Measurements from ENCODE around the gene AHCYL1. TPM values are rescaled to one million over a fixed set of nuclear protein-coding genes. Genes with fewer than 3 reads are reported as not detected.

The AHCYL1 gene
- total and polyA plus RNA-seq, 2 donors (not counting 3 experiments of a cell fraction or from before 2014, with no cell fraction given), result 49.2 to 74.2 TPM

- H3K4me3 ChIP-seq (replicated peaks in 1 of 3; ENCODE audit: insufficient read depth in 1 of 3, low read depth in 1 of 3, low read length in 3 of 3), result no peak overlapping the region
- no peak overlapping the region for H3K9ac ChIP-seq (replicated peaks; ENCODE audit: extremely low read depth, insufficient read depth, low read length)
- no peaks in the 10 kb centered on the region for H3K9me1 ChIP-seq (replicated peaks; ENCODE audit: control insufficient read depth, extremely low read depth, insufficient read depth, low read length)
- ChIA-PET CTCF (interaction anchor here (1.5 kb wide), 1 partner anchor 350 kb away, joined by 4 read pairs; no protein-coding TSS in a partner anchor), POLR2A (no interaction called here)
- H3K79me2 ChIP-seq (ENCODE audit: control insufficient read depth, insufficient read depth, low read length), result peaks cover 81% of the 10 kb centered on the region
- peaks cover 0 to 2% of the 10 kb centered on the region in 2 experiments for H3K36me3 ChIP-seq (ENCODE audit: control insufficient read depth in 2 of 2, extremely low read depth in 1 of 2, insufficient read depth in 2 of 2, low read length in 2 of 2)
- dilution Hi-C loops (cut with MboI; ENCODE audit: extremely low pct_ligation_motif_present, low sequenced_read_pairs), result no loop called here
- no peaks in the 10 kb centered on the region for H3K9me3 ChIP-seq (replicated peaks; ENCODE audit: control insufficient read depth, insufficient read depth, low read length)
- no peaks in the 10 kb centered on the region for H3K27me3 ChIP-seq (ENCODE audit: control insufficient read depth in 2 of 2, insufficient read depth in 2 of 2, low read length in 2 of 2)
- intact Hi-C loops (cut with micrococcal nuclease), result no loop called here
- no peak overlapping the region for H2AFZ ChIP-seq (ENCODE audit: low read depth, low read length)
- peaks cover 17% of the 10 kb centered on the region for H3K4me1 ChIP-seq (ENCODE audit: control insufficient read depth, extremely low read depth, insufficient read depth, low read length)
- H4K20me1 ChIP-seq (replicated peaks; ENCODE audit: control insufficient read depth, extremely low read depth, insufficient read depth, low read length), result no peaks in the 10 kb centered on the region
- BruUV-seq (replicated peaks), result no TSS peak
- H3K4me2 ChIP-seq (ENCODE audit: insufficient read depth, low read length), result no peak overlapping the region
- TF ChIP-seq EZH2 (IDR thresholded peaks at IDR 0.05; ENCODE audit: borderline replicate concordance, low read depth, low read length, severe bottlenecking) (no peak), MAX (IDR thresholded peaks at IDR 0.05; ENCODE audit: insufficient read depth, insufficient read length) (no peak), POLR2AphosphoS5 (IDR thresholded peaks at IDR 0.05; ENCODE audit: insufficient read depth, low read depth, low read length) (no peak), MYC (IDR thresholded peaks at IDR 0.05; ENCODE audit: low read depth, low read length) (no peak), JUN (IDR thresholded peaks at IDR 0.05; ENCODE audit: borderline replicate concordance, insufficient read depth, insufficient read length, low read depth) (no peak), POLR2A (IDR thresholded peaks at IDR 0.05; ENCODE audit: low read depth, low read length) (no peak), CTCF (IDR thresholded peaks at IDR 0.05; ENCODE audit: extremely low read depth in 1 of 2, insufficient read depth in 1 of 2, low read depth in 1 of 2, low read length in 2 of 2) (no peak), FOS (IDR thresholded peaks at IDR 0.05; ENCODE audit: borderline replicate concordance, insufficient read depth, low read length) (no peak), GATA2 (IDR thresholded peaks at IDR 0.05; ENCODE audit: insufficient read depth, insufficient read length, low read depth, low read length) (no peak)
- DNase-seq (ENCODE audit: low read depth, low spot score) (no peak), FAIRE-seq (no peak)
- H3K27ac ChIP-seq (ENCODE audit: insufficient read depth, low read depth, low read length), result no peak overlapping the region
Measured at GRCh38 chr1:109989506-109990301, 5.1 kb downstream of the AHCYL1 start.
